Effector CD4-positive, alpha-beta T cell (primary cell): ENCODE results near the gene SLC45A3.

ENCODE experiments used
- DNase-seq: peaks from one replicate; pipeline ENCODE4 v3.0.0-alpha.2; 2020

Gene SLC45A3

GRCh38 chr1:205699416-205699815, 19.1 kb upstream of the SLC45A3 start:
- no peak for DNase-seq

GRCh38 chr1:205698921-205699320, 18.6 kb upstream of the SLC45A3 start:
- DNase-seq: no peak

GRCh38 chr1:205693421-205693991, 13.2 kb upstream of the SLC45A3 start:
- no peak for DNase-seq

- DNase-seq: no peak
These were observed 12.1 kb upstream of the SLC45A3 start for GRCh38 chr1:205692423-205692822.

GRCh38 chr1:205690122-205690756, 9.9 kb upstream of the SLC45A3 start:
- no peak for DNase-seq

- DNase-seq: no peak
These were observed 9.2 kb upstream of the SLC45A3 start for GRCh38 chr1:205689479-205689878.

- DNase-seq: no peak
These were observed 8.1 kb upstream of the SLC45A3 start for GRCh38 chr1:205688171-205689080.

GRCh38 chr1:205687242-205687641, 6.9 kb upstream of the SLC45A3 start:
- DNase-seq: no peak

- DNase-seq: no peak
These were observed 1.1 kb upstream of the SLC45A3 start for GRCh38 chr1:205681364-205681763.

- no peak for DNase-seq
These were observed 1.8 kb downstream of the SLC45A3 start for GRCh38 chr1:205678286-205679111.

- no peak for DNase-seq
These were observed 3.1 kb downstream of the SLC45A3 start for GRCh38 chr1:205677167-205677566.

- DNase-seq: no peak
These were observed 3.7 kb downstream of the SLC45A3 start for GRCh38 chr1:205676597-205676996.

- DNase-seq: no peak
These were observed 4.3 kb downstream of the SLC45A3 start for GRCh38 chr1:205676002-205676401.

GRCh38 chr1:205675247-205675646, 5.1 kb downstream of the SLC45A3 start:
- no peak for DNase-seq

- DNase-seq: no peak
These were observed 7.3 kb downstream of the SLC45A3 start for GRCh38 chr1:205672970-205673369.

- no peak for DNase-seq
These were observed 7.9 kb downstream of the SLC45A3 start for GRCh38 chr1:205672395-205672889.

- DNase-seq: no peak
These were observed 9.5 kb downstream of the SLC45A3 start for GRCh38 chr1:205670611-205671430.

GRCh38 chr1:205670150-205670446, 10.2 kb downstream of the SLC45A3 start:
- DNase-seq: no peak

- DNase-seq: no peak
These were observed 10.8 kb downstream of the SLC45A3 start for GRCh38 chr1:205669341-205670149.

GRCh38 chr1:205668951-205669340, 11.4 kb downstream of the SLC45A3 start:
- no peak for DNase-seq
